Calu3 (cell line): Measurements from ENCODE around the gene TMEM14A. TPM values are rescaled to one million over a fixed set of nuclear protein-coding genes. Genes with fewer than 3 reads are reported as not detected.
"Not testable (repeated sequence)": the region's sequence is repeated elsewhere in the genome, so short reads cannot be mapped to it uniquely, and the experiment has no call there.

Experiments
- BruUV-seq: library from RNA; stranded (reverse); fragments of 400-500 nt; replicated peaks from 2 replicates; lab custom pipeline; 2021; lab: Mats Ljungman, UMichigan
- CTCF ChIA-PET: fragments of 300-600 bp; sonication (Branson Sonifier 250); formaldehyde crosslinking; loops from one replicate; lab custom pipeline; 2022; ENCODE audit warnings: antibody characterized with exemption; lab: Charles Lee
- DNase-seq: peaks from one replicate; pipeline ENCODE4 v3.0.0; 2022
- H3K27ac Mint-ChIP-seq: one replicate; pipeline ENCODE4 v1.8.0; 2022; ENCODE audit warnings: mixed read lengths; ENCODE audit not compliant: unreplicated experiment
- H3K27me3 Mint-ChIP-seq: one replicate; pipeline ENCODE4 v1.8.0; 2022; ENCODE audit warnings: mixed read lengths; ENCODE audit not compliant: unreplicated experiment
- H3K36me3 Mint-ChIP-seq: one replicate; pipeline ENCODE4 v1.8.0; 2022; ENCODE audit warnings: mild to moderate bottlenecking, moderate library complexity, mixed read lengths; ENCODE audit not compliant: insufficient read depth, unreplicated experiment
- H3K4me1 Mint-ChIP-seq: one replicate; pipeline ENCODE4 v1.8.0; 2022; ENCODE audit warnings: mild to moderate bottlenecking, low read depth, mixed read lengths; ENCODE audit not compliant: unreplicated experiment
- H3K4me3 Mint-ChIP-seq: one replicate; pipeline ENCODE4 v1.8.0; 2022; ENCODE audit warnings: mild to moderate bottlenecking, low read depth, moderate library complexity, mixed read lengths; ENCODE audit not compliant: unreplicated experiment
- H3K9me3 Mint-ChIP-seq: one replicate; pipeline ENCODE4 v1.8.0; 2022; ENCODE audit warnings: low read depth, mixed read lengths; ENCODE audit not compliant: unreplicated experiment
- intact Hi-C: fragments of 100-400 bp; cut with micrococcal nuclease; formaldehyde crosslinking; loops from one replicate; pipeline ENCODE4 v1.10.0; 2022; ENCODE audit not compliant: unreplicated experiment
- total RNA-seq: library from RNA; stranded (reverse); gene quantifications from 2 replicates; pipeline ENCODE4 v1.2.3, GENCODE V29; 2022
- TF ChIP-seq, protein P1 (sequence below): fragments of 200-600 bp; IDR thresholded peaks from one replicate; pipeline ENCODE4 v1.8.0; 2022; ENCODE audit warnings: antibody characterized with exemption; ENCODE audit not compliant: unreplicated experiment

TMEM14A gene
- total RNA-seq, 1 experiment from 2014 or later: 34.6 TPM

DNA sequence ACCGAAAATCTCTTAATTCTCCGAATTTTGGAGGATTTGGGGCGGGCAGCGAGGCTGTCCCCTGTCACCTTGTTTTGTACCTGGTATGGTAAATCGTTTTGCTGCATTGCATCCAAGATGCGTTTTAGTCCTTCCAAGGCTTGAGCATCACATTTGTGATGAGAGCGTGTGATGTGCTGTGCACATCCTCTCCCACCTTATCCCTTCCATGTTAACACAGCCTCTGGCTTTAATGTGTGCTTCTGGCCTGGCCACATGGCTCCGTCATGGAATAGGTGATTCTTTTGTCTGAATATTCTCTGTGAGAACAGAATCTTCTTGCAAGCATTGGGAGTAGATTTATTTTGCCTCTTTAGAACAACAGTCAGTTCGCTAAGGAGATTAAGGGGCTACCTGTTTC lies 763 bp downstream of the TMEM14A start:
- no peak for DNase-seq
- CTCF ChIA-PET: no interaction called here
- intact Hi-C loops: no loop called here
- peak overlapping the region; percentile 77 for H3K4me3 Mint-ChIP-seq
- no peaks in the 10 kb centered on the region for H3K9me3 Mint-ChIP-seq
- no peaks in the 10 kb centered on the region for H3K27me3 Mint-ChIP-seq
- no peak overlapping the region for H3K27ac Mint-ChIP-seq
- TF ChIP-seq, protein P1, sequence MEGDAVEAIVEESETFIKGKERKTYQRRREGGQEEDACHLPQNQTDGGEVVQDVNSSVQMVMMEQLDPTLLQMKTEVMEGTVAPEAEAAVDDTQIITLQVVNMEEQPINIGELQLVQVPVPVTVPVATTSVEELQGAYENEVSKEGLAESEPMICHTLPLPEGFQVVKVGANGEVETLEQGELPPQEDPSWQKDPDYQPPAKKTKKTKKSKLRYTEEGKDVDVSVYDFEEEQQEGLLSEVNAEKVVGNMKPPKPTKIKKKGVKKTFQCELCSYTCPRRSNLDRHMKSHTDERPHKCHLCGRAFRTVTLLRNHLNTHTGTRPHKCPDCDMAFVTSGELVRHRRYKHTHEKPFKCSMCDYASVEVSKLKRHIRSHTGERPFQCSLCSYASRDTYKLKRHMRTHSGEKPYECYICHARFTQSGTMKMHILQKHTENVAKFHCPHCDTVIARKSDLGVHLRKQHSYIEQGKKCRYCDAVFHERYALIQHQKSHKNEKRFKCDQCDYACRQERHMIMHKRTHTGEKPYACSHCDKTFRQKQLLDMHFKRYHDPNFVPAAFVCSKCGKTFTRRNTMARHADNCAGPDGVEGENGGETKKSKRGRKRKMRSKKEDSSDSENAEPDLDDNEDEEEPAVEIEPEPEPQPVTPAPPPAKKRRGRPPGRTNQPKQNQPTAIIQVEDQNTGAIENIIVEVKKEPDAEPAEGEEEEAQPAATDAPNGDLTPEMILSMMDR: no peak
- peaks cover 20% of the 10 kb centered on the region for H3K4me1 Mint-ChIP-seq
- H3K36me3 Mint-ChIP-seq: peaks cover 20% of the 10 kb centered on the region
- BruUV-seq: no TSS peak

- CTCF ChIA-PET: no interaction called here
- H3K4me3 Mint-ChIP-seq: peak overlapping the region; percentile 77
- no peaks in the 10 kb centered on the region for H3K27me3 Mint-ChIP-seq
- peak; percentile 14 for DNase-seq
- H3K4me1 Mint-ChIP-seq: peaks cover 20% of the 10 kb centered on the region
- peaks cover 20% of the 10 kb centered on the region for H3K36me3 Mint-ChIP-seq
- H3K27ac Mint-ChIP-seq: peak overlapping the region; percentile 14
- no TSS peak for BruUV-seq
- intact Hi-C loops: no loop called here
- TF ChIP-seq, protein P1: no peak
- H3K9me3 Mint-ChIP-seq: no peaks in the 10 kb centered on the region
Measured at GRCh38 chr6:52672412-52673025, 1.6 kb downstream of the TMEM14A start.

- H3K27me3 Mint-ChIP-seq: no peaks in the 10 kb centered on the region
- TF ChIP-seq, protein P1: no peak
- DNase-seq: no peak
- no TSS peak for BruUV-seq
- intact Hi-C loops: no loop called here
- CTCF ChIA-PET: no interaction called here
- H3K36me3 Mint-ChIP-seq: peaks cover 20% of the 10 kb centered on the region
- peaks cover 20% of the 10 kb centered on the region for H3K4me1 Mint-ChIP-seq
- no peak overlapping the region for H3K4me3 Mint-ChIP-seq
- no peaks in the 10 kb centered on the region for H3K9me3 Mint-ChIP-seq
- H3K27ac Mint-ChIP-seq: no peak overlapping the region
Measured at GRCh38 chr6:52674666-52675065, 3.8 kb downstream of the TMEM14A start.

DNA sequence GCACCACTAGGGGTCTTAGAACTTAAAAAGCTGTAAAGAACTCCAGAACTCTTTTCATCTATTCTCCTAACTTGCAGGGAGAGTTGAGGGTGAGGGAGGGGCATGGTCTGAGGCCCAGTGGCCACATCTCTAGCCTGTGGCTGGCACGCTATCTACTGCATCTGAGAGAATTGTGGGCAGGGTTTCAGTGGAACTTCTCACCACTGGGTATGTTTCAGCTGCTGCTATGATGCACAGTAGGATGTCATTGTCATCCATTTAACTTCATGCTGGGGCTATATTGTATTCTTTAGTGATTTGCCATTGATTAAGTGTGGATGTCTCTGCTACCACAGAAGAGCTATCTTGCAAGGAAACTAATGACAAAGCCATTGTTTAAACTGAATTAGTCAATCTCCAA lies 4.5 kb downstream of the TMEM14A start:
- TF ChIP-seq, protein P1: no peak
- CTCF ChIA-PET: no interaction called here
- Mint-ChIP-seq H3K36me3 (peaks cover 15% of the 10 kb centered on the region), H3K27me3 (no peaks in the 10 kb centered on the region), H3K9me3 (no peaks in the 10 kb centered on the region), H3K4me3 (no peak overlapping the region), H3K4me1 (peaks cover 20% of the 10 kb centered on the region), H3K27ac (no peak overlapping the region)
- intact Hi-C loops: no loop called here
- no TSS peak for BruUV-seq
- no peak for DNase-seq

DNA sequence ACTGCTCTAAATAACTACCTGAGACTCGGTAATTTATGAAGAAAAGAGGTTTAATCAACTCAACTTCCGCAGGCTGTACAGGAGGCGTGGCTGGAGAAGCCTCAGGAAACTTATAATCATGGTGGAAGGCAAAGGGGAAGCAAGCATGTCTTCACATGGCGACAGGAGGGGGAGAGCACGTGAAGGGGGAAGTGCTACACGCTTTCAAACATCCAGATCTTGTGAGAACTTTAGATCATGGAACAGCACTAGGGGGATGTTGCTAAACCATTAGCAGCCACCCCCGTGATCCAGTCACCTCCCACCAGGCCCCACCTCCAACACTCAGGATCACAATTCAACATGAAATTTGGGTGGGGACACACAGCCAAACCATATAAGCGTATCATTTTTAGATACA lies 5.7 kb downstream of the TMEM14A start:
- DNase-seq, BruUV-seq, intact Hi-C loops, H3K4me3 Mint-ChIP-seq, H3K36me3 Mint-ChIP-seq, CTCF ChIA-PET, H3K9me3 Mint-ChIP-seq, H3K27me3 Mint-ChIP-seq, H3K27ac Mint-ChIP-seq: not testable (repeated sequence)
- peaks cover 16% of the 10 kb centered on the region for H3K4me1 Mint-ChIP-seq
